A549 (cell line): ENCODE results near the gene GOPC.
A peak's percentile ranks its signal among the peaks of the same experiment; 100 is the strongest.

Experiments
- CEBPB ChIP-seq, 2 experiments: fragments of >200 bp in 1 of 2; sonication (Bioruptor Twin) in 1 of 2; formaldehyde crosslinking in 1 of 2; IDR thresholded peaks; 2 replicates each; pipeline ENCODE4 v1.6.1; 2012 to 2016
- POLR2A ChIP-seq: IDR thresholded peaks from 2 replicates; pipeline ENCODE4 v1.6.1; 2012; ENCODE audit warnings: mild to moderate bottlenecking, low read length
- RCOR1 ChIP-seq: fragments of 150-350 bp; IDR thresholded peaks from 2 replicates; pipeline ENCODE4 v1.6.1; 2014; ENCODE audit warnings: antibody characterized with exemption, low read length, low read depth
- TF ChIP-seq, protein P1 (sequence below): fragments of >200 bp; sonication (Bioruptor Twin); formaldehyde crosslinking; IDR thresholded peaks from 3 replicates; pipeline ENCODE4 v1.5.1; 2016

- TF ChIP-seq POLR2A, result no peak
- TF ChIP-seq, protein P1, sequence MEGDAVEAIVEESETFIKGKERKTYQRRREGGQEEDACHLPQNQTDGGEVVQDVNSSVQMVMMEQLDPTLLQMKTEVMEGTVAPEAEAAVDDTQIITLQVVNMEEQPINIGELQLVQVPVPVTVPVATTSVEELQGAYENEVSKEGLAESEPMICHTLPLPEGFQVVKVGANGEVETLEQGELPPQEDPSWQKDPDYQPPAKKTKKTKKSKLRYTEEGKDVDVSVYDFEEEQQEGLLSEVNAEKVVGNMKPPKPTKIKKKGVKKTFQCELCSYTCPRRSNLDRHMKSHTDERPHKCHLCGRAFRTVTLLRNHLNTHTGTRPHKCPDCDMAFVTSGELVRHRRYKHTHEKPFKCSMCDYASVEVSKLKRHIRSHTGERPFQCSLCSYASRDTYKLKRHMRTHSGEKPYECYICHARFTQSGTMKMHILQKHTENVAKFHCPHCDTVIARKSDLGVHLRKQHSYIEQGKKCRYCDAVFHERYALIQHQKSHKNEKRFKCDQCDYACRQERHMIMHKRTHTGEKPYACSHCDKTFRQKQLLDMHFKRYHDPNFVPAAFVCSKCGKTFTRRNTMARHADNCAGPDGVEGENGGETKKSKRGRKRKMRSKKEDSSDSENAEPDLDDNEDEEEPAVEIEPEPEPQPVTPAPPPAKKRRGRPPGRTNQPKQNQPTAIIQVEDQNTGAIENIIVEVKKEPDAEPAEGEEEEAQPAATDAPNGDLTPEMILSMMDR, result no peak
- no peak for TF ChIP-seq RCOR1
- TF ChIP-seq CEBPB (IDR thresholded peaks at IDR 0.05), result peak; percentile 44 to 56; a peak in 2 of 4 replicates
Observed at GRCh38 chr6:117548797-117549301, 53.5 kb downstream of the GOPC start.
